ENCODE measurements around the gene SCN3B.

The SCN3B gene

DNA sequence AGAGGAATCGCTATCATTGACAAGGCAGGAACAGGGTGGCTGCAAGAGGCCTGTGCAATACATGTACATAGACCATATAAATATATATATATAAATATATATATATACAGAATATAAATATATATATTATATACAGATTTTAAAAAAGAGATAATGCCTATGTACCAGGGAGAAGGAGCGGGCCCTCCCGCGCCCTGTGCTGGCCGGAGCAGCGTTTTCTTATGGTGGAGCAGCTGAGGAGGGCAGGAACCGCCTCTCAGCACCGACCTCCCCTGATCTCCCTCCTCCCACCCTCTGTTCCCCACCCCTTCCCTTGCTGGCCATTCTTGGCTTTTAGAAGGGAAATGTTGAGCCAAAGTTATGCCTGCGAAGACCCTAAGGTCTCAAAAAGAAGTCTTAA lies 31.8 kb downstream of the SCN3B start:
- TF ChIP-seq, protein P1, sequence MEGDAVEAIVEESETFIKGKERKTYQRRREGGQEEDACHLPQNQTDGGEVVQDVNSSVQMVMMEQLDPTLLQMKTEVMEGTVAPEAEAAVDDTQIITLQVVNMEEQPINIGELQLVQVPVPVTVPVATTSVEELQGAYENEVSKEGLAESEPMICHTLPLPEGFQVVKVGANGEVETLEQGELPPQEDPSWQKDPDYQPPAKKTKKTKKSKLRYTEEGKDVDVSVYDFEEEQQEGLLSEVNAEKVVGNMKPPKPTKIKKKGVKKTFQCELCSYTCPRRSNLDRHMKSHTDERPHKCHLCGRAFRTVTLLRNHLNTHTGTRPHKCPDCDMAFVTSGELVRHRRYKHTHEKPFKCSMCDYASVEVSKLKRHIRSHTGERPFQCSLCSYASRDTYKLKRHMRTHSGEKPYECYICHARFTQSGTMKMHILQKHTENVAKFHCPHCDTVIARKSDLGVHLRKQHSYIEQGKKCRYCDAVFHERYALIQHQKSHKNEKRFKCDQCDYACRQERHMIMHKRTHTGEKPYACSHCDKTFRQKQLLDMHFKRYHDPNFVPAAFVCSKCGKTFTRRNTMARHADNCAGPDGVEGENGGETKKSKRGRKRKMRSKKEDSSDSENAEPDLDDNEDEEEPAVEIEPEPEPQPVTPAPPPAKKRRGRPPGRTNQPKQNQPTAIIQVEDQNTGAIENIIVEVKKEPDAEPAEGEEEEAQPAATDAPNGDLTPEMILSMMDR (IDR thresholded peaks at IDR 0.05) = no peak
- Histone ChIP-seq H3K27ac (no peak overlapping the region), H3K4me3 (no peak overlapping the region)
- DNase-seq (ENCODE audit: low spot score) = no peak

DNA sequence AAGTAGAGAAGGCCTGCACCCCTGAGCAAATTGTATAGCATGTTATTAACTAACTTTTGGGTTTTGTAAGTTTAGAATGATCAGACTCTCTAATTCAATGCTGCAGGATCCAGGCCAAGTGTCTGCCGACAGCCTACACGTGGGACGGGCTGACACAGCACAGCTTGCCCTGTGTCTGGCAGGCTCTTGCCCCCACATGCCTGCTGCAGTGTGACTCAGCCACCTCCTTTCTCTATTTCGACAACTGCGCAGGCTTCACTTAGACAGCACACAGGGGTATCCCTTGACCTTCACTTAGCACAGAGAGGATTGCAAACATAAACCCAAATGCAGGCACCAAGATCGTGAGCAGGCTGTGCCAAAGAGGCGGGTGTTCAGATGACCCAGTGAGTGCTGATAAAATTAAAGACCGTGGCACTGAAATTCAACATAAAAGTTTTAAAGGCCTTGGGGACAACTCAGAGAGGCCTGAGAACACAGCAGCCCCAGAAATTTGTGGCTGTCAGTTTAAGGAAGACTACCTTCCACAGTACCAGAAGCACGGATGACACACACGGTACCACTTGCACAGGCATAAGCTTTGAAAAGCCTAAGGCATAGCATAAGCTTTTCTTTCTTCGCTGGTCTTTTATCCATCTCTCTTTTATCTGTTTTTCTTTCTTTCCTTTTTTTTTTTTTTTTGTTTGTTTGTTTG lies 37.8 kb downstream of the SCN3B start:
- TF ChIP-seq, protein P1 (IDR thresholded peaks at IDR 0.05) = no peak
- DNase-seq (ENCODE audit: low spot score) = no peak
- Histone ChIP-seq H3K4me3 (no peak overlapping the region), H3K27ac (no peak overlapping the region)

DNA sequence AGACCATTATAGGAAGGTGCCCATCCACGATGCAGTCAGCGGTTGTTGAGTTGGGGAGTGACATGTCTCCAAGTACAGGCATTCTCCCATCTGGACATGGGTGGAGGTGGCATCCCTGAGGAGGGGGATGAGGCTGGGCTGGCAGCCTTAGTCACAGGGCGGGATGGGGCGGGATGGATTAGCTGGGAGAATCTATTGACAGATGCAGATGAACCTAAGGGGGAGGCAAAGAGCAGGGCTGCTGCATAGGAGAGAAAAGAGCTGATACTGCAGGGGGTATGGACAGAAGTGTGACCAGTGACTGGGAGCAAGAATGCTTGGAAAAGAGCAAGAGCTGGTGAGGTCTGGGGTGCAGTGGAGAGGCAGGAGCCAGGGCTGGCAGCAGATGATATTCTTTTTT lies 42.7 kb downstream of the SCN3B start:
- TF ChIP-seq, protein P1 (IDR thresholded peaks at IDR 0.05) = no peak
- no peak overlapping the region for H3K27ac ChIP-seq
- no peak overlapping the region for H3K4me3 ChIP-seq
- no peak for DNase-seq (ENCODE audit: low spot score)

DNA sequence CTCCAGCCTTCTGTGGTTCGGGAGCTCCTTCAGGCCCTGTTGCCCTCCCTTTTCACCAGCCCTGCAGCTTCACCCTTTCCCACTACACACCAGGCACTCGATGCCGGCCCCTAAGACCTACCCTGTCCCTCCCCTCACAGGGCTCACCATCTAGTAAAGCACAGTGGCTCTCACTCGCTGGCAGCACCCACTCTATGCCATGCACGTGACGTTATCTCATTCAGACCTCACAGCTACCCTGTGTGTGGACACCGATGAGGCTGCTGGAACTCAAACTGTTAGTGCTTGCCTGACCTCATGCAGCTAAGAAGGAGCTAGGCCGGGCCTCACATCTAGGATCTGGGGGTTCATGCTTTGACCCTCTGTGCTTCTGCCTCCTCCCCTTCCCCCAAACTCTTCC lies 45.5 kb downstream of the SCN3B start:
- DNase-seq (ENCODE audit: low spot score) = no peak
- TF ChIP-seq, protein P1 (IDR thresholded peaks at IDR 0.05) = no peak
- no peak overlapping the region for H3K27ac ChIP-seq

DNA sequence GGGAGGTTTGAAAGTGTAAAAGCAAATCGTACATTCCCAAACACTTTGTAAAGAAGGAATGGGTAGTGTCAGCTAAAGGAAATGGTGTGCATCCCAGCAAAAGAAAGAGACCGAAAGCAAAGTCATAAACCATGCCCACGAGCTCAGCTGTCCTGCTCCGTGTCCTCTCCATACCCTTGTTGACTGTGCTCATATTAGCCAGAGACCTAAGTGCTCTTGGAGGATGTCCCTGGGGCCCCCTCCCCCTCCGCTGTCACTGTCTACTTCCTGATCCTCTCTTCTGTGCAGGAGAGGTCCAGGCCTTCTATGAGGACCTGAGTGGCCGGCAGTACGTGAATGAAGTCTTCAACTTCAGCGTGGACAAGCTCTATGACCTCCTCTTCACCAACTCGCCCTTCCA lies 46.1 kb downstream of the SCN3B start:
- TF ChIP-seq, protein P1 (IDR thresholded peaks at IDR 0.05) = no peak

More for the DNA sequence above, 45.5 kb downstream of the SCN3B start:
- H3K4me3 ChIP-seq = no peak overlapping the region

DNA sequence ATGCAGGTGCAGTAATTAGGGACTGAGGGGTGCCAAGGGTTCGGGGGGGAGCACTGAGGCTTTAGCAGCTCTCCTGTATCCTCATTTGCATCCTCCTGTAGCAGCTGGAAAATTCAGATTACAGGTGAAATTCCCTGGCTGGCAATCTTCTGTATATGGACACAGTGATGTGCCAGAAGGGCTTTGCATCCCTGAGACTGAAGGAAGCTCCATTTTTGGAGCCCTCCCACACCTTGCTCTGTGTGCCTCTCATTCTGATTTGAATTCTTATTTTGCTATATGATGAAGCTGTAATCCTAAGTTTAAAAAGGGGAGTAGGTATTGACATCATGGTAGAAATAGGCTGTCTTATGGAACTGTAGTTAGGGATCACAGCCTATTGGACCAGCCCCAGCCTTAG lies 46.6 kb downstream of the SCN3B start:
- TF ChIP-seq, protein P1 (IDR thresholded peaks at IDR 0.05) = no peak
- no peak for DNase-seq (ENCODE audit: low spot score)
- Histone ChIP-seq H3K27ac (no peak overlapping the region), H3K4me3 (no peak overlapping the region)

More for the DNA sequence above, 46.1 kb downstream of the SCN3B start:
- DNase-seq (ENCODE audit: low spot score) = no peak
- H3K4me3 ChIP-seq = no peak overlapping the region
- H3K27ac ChIP-seq = no peak overlapping the region

DNA sequence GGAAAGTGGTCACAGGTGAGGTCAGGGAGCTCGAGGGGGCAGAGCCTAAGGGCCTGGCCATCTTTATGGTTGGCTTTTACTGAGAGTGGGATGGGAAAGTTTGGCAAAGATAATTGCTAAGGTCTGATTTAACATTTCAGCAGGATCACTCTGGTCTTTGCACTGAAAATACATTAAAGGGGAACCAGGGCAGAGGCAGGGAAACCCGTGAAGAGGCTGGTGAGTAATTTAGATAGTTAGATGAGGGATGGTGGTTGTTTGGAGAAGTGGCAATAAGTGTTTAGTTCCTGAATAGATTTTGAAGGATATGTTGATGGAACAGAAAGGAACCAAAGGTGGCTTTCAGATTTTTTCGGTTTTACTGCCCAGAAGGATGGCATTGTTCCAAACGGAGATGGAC lies 50.8 kb downstream of the SCN3B start:
- H3K27ac ChIP-seq = no peak overlapping the region
- no peak for DNase-seq (ENCODE audit: low spot score)
- TF ChIP-seq, protein P1 (IDR thresholded peaks at IDR 0.05) = no peak
- H3K4me3 ChIP-seq = no peak overlapping the region
